Right ventricle myocardium superior (tissue), 1 donor: Measurements from ENCODE around the gene IQCM. TPM values are rescaled to one million over a fixed set of nuclear protein-coding genes. Genes with fewer than 3 reads are reported as not detected.
A peak's percentile ranks its signal among the peaks of the same experiment; 100 is the strongest.
"Not testable (repeated sequence)": the region's sequence is repeated elsewhere in the genome, so short reads cannot be mapped to it uniquely, and the experiment has no call there.

ENCODE experiments used
- ATAC-seq: fragments of 200-7000 bp; cut with Tn5 transposase; one replicate; pipeline ENCODE4 v1.9.1; 2020; ENCODE audit warnings: mild to moderate bottlenecking; ENCODE audit not compliant: poor library complexity
- DNase-seq: peaks from one replicate; pipeline ENCODE4 v3.0.0-alpha.2; 2020
- intact Hi-C: fragments of 100-400 bp; cut with DNase I; formaldehyde crosslinking; loops from one replicate; pipeline ENCODE4 v1.11.2; 2022
- total RNA-seq: library from RNA; stranded (reverse); fragmentation: NEBNext Ultra II Directional; extraction: Animal tissue kit (Norgen Biotek cat#: 25700); gene quantifications from one replicate; pipeline ENCODE4 v1.2.1, GENCODE V29; 2021
- donor health status: DM: no; HTN: yes; CAD: no; lungs with severe emphysema.

IQCM gene
- total RNA-seq, 1 donor from 2014 or later: not detected

DNA sequence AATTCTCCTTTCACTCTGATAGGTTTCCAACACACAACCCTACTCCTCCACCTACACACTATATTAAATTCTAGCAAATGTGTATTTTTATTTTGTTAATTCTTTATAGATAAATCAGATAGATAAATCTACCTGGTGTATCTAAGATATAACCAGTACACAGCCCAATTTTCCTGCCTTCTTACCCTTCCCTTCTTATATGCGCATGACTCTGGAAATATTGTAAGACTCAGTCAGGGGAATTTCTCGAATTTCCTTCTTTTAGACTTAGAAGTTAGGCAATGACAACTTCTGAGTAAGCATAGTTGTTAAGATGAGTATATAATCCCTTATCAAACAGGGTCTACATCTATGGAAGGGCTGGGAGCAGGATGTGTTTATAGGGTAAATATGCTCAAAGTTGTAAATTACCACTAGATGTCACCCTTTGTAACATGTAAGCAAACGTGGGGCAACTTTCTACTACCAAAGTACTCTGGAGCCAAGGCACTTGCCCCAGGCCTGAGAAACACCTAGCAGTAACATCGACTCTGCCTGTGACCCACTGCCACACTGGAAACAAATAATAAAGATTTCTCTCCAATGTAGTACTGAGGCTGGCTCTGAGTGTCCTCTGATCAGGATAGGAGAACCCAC, 444.7 kb downstream of the IQCM start:
- ATAC-seq (peak; percentile 73), DNase-seq (no peak)
- intact Hi-C loops: loop anchor here (5.0 kb wide), 1 partner anchor 526 kb away; no protein-coding TSS in a partner anchor

DNA sequence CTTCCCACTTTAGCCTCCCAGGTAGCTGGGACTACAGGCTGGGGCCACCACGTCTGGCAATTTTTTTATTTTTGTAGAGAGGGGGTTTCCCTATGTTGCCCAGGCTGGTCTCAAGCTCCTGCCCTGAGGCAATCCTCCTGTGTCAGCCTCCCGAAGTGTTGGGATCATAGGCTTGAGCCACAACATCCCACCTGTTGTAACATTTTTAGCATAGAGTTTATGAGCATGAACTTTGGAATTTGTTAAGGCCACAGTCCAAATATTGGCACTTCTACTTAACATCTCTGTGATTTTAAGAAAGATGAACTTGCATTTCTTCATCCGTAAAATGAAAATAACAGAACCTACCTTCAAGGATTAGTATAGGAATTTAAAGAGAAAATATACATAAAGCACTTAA, 445.6 kb downstream of the IQCM start:
- DNase-seq (no peak), ATAC-seq (no peak)
- intact Hi-C loops: loop anchor here (5.0 kb wide), 1 partner anchor 527 kb away; no protein-coding TSS in a partner anchor

DNA sequence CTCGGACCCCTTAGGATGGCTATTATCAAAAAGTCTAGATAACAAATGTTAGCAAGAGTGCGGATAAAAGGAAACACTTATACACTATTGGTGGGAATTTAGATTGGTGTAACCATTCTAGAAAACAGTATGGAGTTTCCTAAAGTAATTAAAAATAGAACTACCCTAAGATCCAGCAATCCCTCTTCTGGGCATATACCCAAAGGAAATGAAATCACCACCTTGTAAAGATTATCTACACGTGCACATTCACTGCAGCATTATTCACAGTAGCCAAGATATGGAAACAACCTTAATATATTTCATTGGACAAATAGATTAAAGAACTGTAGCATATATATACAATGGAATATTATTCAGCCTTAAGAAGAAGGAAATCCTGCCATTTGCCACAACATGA, 462.4 kb downstream of the IQCM start:
- intact Hi-C loops: no loop called here

DNA sequence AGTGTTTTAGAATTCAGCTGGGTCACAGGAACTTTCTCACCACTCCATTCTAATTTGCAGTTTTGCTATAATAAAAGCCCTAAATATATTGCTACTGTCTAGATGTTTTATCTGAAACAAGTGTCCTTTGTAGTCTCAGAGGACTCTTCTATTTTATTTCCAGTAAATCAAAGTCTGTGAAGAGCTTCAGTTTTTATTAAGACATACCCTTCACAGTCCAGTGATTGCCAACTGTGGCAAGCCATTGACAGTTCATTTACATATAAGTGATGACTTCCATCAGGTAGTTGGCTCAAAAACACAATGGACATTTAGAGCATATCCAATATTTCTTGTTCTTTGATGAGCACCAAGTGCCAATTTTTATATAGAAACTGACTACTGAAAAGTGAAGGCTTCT, 466.1 kb downstream of the IQCM start:
- DNase-seq: no peak
- no peak for ATAC-seq
- intact Hi-C loops: no loop called here

More for the DNA sequence above, 462.4 kb downstream of the IQCM start:
- DNase-seq (no peak), ATAC-seq (no peak)

DNA sequence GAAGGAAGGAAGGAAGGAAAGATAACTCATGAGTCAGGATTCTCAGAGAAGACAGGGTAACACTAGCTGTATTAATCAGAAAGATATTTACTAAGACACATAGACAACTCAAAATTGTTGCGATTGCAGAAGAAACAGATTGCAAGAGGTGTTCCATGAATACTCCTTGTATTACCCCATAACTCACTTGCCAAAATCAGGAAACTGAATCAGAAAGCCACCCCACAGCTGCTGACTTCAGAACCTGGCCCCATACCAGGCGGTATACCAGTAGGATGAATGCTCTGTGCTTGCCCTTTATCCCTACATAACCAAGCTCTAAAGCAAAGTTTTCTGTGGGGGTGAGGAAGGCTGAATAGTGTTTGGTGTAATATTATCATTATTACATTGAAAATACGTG, 468.5 kb downstream of the IQCM start:
- ATAC-seq (no peak), DNase-seq (no peak)
- intact Hi-C loops: no loop called here

DNA sequence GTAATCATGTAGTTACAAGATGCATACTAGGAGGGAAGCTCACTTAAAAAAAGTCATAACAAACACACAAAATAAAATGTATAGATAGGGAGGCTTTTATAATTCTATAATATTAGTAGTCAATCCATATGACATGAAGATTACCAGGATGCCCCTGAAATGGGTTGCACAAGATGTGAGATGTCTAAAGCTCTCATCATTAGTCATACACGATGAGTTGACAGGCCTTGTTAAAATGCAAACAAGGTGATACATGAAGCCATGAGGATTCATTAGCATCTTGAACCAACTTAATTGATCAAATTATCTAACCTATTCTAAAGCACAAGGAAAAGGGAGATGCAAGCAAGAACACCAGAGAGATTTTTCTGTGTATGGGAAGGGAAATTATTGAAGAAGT, 470.2 kb downstream of the IQCM start:
- intact Hi-C loops: no loop called here
- DNase-seq (no peak), ATAC-seq (no peak)

DNA sequence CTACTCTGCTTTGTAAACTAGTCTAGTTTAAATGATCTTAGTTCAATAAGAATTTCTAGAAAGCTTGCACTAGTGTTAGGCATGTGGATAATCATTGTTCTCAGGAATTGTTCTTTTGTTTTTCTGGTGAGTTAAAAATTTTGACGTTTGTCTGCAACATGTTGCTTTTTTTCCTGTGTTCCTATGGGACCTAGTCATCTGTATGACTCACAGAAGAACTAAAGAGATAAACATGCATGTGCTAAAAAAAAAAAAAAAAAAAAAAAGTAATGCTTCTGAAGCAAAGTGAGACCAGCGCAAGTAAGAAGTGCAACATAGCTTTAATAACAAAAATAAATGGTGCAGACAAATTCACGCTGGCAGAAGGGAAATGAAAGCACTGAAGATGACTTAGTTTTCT, 471.2 kb downstream of the IQCM start:
- DNase-seq (no peak), ATAC-seq (no peak)
- intact Hi-C loops: no loop called here

DNA sequence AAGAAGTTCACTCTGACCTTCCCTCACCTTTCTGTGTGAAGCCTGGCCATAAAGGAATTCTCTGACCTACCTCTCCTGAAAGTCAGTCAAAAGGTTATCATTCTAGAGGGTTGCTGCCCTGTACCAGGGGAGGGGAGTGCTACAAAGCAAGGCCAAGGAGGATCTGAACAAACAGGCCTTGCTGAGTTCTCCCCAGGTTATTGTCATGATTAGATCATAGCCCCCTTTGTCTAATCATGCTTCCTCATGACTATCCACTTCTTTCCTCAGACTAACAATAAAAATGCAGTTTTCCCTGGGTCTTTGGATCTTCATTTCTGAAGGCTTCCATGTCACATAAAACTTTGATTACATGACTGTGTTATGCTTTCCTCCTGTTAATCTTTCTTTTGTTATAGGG, 472.0 kb downstream of the IQCM start:
- intact Hi-C loops: no loop called here
- DNase-seq (no peak), ATAC-seq (no peak)

DNA sequence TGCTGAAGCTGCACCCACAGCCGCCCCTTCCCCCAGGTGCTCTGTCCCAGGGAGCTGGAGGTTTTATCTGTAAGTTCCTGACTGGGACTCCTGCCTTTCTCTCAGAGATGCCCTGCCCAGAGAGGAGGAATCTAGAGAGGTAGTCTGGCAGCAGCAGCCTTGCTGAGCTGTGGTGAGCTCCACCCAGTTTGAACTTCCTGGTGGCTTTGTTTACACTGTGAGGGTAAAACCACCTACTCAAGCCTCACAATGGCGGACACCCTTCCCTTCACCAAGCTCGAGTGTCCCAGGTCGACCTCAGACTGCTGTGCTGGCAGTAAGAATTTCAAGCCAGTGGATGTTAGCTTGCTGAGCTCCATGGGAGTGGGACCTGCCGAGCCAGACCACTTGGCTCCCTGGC, 474.5 kb downstream of the IQCM start:
- DNase-seq, ATAC-seq, intact Hi-C loops: not testable (repeated sequence)

DNA sequence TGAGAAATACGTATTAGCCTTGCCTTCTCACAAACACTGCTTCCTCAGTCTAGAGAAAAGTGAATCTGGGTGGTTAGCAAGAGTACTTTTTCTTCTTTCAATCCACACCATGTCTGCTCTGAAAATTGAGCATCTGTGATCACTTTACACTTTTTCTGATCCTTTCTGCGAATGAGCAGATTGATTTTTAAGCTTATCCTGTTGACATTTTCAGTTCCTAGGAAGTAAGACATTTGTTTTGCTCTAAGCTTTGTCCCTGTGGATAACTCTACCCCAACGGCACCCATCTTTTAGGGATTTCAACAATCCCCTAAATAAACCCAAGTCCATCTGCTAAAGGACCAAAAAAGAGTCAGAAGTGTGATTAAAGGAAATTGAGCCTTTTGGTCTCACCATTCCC, 487.5 kb downstream of the IQCM start:
- intact Hi-C loops: no loop called here
- ATAC-seq: no peak
- DNase-seq: no peak

DNA sequence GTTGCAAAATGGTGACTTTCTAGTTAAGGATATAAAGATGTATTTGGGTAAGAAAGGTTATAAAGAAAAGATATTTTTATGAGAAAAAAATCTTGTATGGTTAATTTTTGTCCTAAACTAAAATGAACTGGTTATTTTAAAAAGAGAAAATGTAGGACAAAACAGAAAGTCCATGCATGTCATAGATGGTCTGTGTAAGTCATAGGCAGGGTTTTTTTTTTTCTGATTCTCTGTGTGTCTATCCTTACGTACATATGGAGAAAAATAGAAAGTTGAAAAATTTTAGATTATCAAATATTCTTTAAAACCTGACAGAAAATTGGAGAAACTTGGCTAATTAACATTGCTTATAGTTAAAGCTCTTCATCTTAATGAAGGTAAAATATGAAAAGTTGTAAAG, 493.4 kb downstream of the IQCM start:
- DNase-seq (no peak), ATAC-seq (no peak)
- intact Hi-C loops: no loop called here

DNA sequence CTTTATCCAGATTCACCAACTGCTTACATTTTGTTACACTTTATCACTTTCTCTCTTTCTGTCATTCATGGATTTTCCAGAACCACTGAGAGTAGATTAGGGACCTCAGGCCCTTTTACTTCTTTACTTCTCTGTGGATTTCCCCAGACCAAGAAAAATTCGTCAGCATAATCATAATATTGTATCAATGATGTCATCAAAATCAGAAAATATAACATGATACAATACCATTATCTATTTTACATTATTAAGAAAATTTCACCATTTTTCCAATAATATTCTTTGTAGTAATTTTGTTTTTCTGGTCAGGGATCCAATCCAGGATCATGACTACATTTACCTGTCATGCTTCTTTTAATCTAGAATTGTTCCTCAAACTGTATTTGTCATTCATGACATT, 494.2 kb downstream of the IQCM start:
- DNase-seq: no peak
- no peak for ATAC-seq
- intact Hi-C loops: no loop called here

DNA sequence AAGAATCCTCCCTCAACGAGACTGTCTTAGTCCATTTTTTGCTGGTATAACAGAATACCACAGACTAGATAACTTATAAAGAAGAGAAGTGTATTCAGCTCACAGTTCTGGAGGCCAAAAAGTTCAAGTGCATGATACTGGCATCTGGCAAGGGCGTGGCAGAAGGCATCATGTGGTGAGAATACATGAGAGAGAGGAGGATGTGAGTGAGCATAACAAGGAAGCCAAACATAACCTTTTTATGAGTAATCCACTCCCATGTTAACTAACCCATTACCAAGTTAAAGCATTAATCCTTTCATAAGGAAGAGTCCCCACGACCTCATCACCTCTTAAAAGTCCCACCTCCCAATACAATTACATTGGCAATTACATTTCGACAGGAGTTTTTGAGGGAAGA, 504.6 kb downstream of the IQCM start:
- DNase-seq (no peak), ATAC-seq (no peak)
- intact Hi-C loops: no loop called here

DNA sequence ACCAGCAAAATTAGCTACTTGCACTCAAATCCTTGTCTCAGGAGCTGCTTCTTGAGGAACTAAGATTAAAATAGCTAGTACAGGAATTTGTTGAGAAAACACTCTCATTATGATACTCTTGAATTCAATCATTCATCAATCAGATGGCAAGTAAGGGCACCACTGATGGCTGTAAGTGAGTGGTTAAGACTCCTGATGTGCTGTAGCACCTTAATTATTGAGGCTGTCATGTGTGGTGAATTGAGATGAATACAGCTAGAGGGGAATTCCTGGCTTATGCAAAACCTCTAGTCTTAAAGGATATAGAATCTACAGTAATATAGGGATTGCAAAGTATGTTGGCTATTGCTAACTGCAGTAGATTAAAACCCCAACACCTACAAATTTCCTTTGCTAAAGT, 509.1 kb downstream of the IQCM start:
- intact Hi-C loops: no loop called here
- no peak for DNase-seq
- ATAC-seq: no peak
